ENCODE data around the gene SH3BP2. TPM values are rescaled to one million over a fixed set of nuclear protein-coding genes. Genes with fewer than 3 reads are reported as not detected.
A peak's percentile ranks its signal among the peaks of the same experiment; 100 is the strongest.

SH3BP2 gene
- polyA plus RNA-seq, 6 donors from 2014 or later, result 14.3 to 91.1 (median 28.7) TPM

- DNase-seq, result no peak
- Mint-ChIP-seq H3K4me3 (peak overlapping the region; percentile 71 to 93 (median 86)), H3K27me3 (no peaks in the 10 kb centered on the region), H3K27ac (peak overlapping the region; percentile 95 to 98 (median 97)), H3K36me3 (no peaks in the 10 kb centered on the region), H3K4me1 (peaks cover 71 to 92% (median 84%) of the 10 kb centered on the region in 3 donors), H3K9me3 (no peaks in the 10 kb centered on the region)
- peak; percentile 9 to 14 for ATAC-seq (ENCODE audit: low read depth in 2 of 2)
Observed at GRCh38 chr4:2805712-2806389, 13.0 kb downstream of the SH3BP2 start.

DNA sequence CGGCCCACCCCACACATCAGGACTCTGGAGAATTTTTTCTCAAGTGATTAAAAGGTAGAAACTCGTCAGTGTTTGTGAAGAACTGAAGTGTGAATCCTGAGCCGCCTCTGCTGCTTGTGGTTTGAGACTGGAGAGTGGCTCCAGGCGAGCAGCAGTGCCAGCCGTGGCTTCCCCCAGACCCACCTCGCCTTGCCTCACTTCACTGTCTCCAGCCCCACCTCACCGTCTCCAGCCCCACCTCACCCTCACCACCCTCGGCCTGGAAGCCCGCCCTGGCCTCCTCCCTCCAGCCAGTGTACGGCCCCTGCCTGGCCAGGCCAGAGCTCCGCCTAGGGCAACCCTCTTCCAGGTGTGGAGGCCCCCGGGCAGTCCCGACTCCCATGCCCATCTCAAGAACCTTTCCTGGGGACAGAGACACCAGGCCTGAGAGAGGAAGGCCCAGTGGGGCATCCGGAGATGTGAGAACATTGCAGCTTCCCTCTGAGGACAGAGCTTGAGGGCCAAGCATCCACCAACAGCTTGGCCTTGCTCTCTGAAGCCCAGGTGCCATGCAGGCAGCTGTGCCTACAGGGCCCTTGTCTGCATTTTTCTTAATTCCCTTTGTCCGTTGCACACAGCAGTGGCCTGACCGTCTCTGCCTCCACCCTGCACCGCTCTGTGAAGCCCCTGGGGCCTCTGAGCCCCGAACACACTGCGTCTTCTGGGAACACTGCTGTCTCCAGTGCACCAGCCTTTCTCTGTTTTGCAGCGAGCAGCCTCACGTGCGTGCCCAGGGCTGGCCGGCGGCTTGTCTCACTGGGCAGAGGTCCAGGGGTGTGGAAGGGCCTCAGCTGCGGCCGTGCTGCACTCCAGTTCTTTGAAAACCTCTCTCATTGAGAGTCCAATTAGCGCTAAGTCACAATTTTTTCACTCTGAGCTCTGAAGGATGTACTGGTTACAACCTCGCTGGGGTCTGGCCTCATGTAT, 13.8 kb downstream of the SH3BP2 start:
- Mint-ChIP-seq H3K36me3 (no peaks in the 10 kb centered on the region), H3K27ac (peak overlapping the region; percentile 95 to 98 (median 97)), H3K4me1 (peaks cover 68 to 92% (median 84%) of the 10 kb centered on the region in 3 donors), H3K9me3 (no peaks in the 10 kb centered on the region), H3K27me3 (no peaks in the 10 kb centered on the region), H3K4me3 (peak overlapping the region; percentile 71 to 93 (median 86))
- ATAC-seq (ENCODE audit: low read depth in 2 of 2) (peak; percentile 80 to 83), DNase-seq (peak; percentile 73)

- Mint-ChIP-seq H3K36me3 (no peaks in the 10 kb centered on the region), H3K9me3 (no peaks in the 10 kb centered on the region), H3K4me1 (peaks cover 73 to 92% (median 83%) of the 10 kb centered on the region in 3 donors), H3K27me3 (no peaks in the 10 kb centered on the region), H3K27ac (peak overlapping the region; percentile 95 to 98 (median 97)), H3K4me3 (peak overlapping the region; percentile 56 to 93 (median 84))
- DNase-seq, result no peak
- ATAC-seq (ENCODE audit: low read depth in 2 of 2), result no peak
Observed at GRCh38 chr4:2807571-2807970, 14.7 kb downstream of the SH3BP2 start.

DNA sequence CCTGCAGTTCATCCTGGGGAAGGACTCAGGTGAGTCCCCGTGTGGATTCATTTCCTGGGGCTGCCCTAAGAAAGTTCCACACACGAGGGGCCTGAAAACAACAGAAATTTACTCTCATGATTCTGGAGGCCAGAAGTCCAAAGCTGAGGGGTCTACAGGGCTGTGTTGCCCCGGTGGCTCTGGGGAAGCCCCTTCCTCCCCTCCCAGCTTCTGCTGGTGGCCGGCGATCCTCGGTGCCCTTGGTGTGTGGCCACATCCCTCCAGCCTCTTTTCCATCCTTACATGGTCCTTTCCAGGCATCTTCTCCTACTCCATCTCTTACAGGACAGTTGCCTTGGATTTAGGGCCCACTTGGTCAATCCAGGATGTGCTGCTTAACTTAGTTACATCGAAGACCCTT, 15.1 kb downstream of the SH3BP2 start:
- peak overlapping the region in 6 of 8 donors; percentile 45 to 90 (median 66) for H3K4me3 Mint-ChIP-seq
- no peaks in the 10 kb centered on the region for H3K36me3 Mint-ChIP-seq

DNA sequence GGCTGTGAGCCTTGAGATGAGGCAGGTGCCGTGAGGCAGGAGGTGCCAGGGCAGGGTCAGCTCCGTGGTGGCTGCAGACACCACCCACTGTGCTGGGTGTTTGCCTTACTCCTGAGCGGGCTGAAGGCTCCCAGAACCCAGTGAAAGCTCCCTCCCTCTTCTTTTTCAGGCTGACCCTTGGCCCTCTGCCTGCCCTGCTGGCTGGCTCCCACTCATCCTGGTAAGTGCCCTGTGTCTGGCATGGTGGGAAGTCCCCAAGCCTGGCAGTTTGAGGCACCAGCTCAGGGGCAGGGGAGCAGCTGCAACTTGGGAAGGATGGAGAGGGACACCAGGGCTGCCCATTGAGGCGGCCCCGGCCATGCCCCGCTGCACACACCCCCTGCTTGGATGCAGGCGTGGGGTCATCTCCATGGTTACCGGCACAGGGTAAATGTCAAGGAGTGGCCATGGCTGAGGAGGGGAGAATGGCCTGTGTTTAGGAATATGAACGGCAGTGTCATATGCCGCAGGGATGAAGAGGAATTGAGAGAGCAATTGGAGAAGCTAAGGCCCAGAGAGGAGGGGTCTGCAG, 16.8 kb downstream of the SH3BP2 start:
- ATAC-seq (ENCODE audit: low read depth in 2 of 2) (no peak), DNase-seq (no peak)
- peaks cover 81 to 87% (median 86%) of the 10 kb centered on the region in 3 donors for H3K4me1 Mint-ChIP-seq
- H3K36me3 Mint-ChIP-seq, result peaks cover 0 to 4% of the 10 kb centered on the region in 2 donors
- peak overlapping the region in 5 of 6 donors; percentile 18 to 82 (median 69) for H3K27ac Mint-ChIP-seq
- H3K4me3 Mint-ChIP-seq, result peak overlapping the region; percentile 9 to 96 (median 62)
- no peaks in the 10 kb centered on the region for H3K9me3 Mint-ChIP-seq
- no peaks in the 10 kb centered on the region for H3K27me3 Mint-ChIP-seq

More for the DNA sequence above, 15.1 kb downstream of the SH3BP2 start:
- Mint-ChIP-seq H3K9me3 (no peaks in the 10 kb centered on the region), H3K4me1 (peaks cover 75 to 88% (median 86%) of the 10 kb centered on the region in 3 donors), H3K27ac (peak overlapping the region in 5 of 6 donors; percentile 44 to 95 (median 69)), H3K27me3 (no peaks in the 10 kb centered on the region)
- DNase-seq (no peak), ATAC-seq (ENCODE audit: low read depth in 2 of 2) (no peak)

DNA sequence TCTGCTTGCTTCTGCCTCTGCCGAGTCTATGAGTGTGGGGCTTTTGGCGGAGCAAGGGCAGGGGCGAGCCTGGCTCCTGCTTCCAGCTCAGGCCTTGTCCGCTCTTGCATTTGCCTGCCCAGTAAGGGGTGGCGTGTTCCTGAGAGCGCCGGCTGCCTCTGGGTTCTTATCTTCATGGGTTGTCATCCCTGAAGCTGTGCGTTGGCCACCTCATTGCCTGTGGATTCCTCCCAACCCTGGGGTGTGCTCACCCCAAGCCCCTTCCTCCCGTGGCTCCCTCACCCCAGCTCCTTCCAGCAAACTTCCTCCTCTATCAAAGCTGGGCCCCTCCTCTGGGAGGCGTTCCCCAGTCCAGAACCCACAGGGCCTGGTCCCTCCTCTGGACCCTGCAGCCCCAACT, 17.5 kb downstream of the SH3BP2 start:
- Mint-ChIP-seq H3K4me3 (peak overlapping the region in 7 of 8 donors; percentile 51 to 97 (median 69)), H3K36me3 (peaks cover 0 to 5% of the 10 kb centered on the region in 2 donors), H3K4me1 (peaks cover 78 to 87% (median 86%) of the 10 kb centered on the region in 3 donors), H3K27me3 (no peaks in the 10 kb centered on the region), H3K9me3 (no peaks in the 10 kb centered on the region), H3K27ac (peak overlapping the region; percentile 49 to 88 (median 80))
- DNase-seq (no peak), ATAC-seq (ENCODE audit: low read depth in 2 of 2) (no peak)

DNA sequence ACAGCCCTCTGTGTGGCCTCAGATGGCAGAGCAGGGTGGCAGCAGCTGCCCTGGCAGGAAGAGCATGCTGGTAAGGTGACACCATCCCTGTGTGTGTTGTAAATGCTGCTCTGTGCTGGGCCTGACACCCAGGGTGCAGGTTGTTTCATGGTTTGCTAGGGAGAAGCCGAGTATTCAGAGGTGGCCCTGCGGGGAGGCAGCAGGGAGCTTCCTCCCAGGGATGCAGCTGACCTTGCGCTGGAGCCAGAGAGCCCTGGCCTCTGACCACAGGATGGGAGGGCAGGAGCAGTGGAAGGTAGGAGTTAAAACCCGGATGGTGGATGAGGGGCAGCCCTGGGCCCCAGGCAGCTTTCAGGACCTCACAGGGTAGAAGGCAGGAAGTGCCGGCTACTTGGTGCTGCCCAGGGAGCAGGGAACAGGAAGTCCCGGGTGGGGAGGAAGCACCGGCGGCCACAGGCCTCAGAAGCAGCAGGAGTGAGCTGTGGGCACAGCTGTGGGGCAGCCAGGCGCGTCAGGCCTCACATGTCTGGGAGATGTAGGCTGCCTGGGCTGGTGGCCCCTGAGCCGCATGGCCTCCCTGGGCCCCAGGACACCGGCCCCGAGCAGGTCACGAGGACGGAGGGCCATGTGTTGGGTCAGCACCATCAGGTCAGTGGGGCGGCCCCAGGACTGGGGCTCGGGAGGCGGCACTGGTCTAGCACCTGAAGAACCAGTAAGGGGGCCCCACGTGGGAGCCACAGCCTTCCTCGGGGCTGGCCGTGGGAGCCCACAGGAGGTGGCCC, 19.1 kb downstream of the SH3BP2 start:
- peaks cover 8% of the 10 kb centered on the region in 2 donors for H3K36me3 Mint-ChIP-seq
- peaks cover 77 to 87% (median 86%) of the 10 kb centered on the region in 3 donors for H3K4me1 Mint-ChIP-seq
- ATAC-seq (ENCODE audit: low read depth in 2 of 2) (peak; percentile 82 to 89), DNase-seq (peak; percentile 86)
- H3K27me3 Mint-ChIP-seq, result no peaks in the 10 kb centered on the region
- H3K9me3 Mint-ChIP-seq, result no peaks in the 10 kb centered on the region
- H3K27ac Mint-ChIP-seq, result peak overlapping the region; percentile 92 to 99 (median 96)
- peak overlapping the region; percentile 81 to 99 (median 96) for H3K4me3 Mint-ChIP-seq

DNA sequence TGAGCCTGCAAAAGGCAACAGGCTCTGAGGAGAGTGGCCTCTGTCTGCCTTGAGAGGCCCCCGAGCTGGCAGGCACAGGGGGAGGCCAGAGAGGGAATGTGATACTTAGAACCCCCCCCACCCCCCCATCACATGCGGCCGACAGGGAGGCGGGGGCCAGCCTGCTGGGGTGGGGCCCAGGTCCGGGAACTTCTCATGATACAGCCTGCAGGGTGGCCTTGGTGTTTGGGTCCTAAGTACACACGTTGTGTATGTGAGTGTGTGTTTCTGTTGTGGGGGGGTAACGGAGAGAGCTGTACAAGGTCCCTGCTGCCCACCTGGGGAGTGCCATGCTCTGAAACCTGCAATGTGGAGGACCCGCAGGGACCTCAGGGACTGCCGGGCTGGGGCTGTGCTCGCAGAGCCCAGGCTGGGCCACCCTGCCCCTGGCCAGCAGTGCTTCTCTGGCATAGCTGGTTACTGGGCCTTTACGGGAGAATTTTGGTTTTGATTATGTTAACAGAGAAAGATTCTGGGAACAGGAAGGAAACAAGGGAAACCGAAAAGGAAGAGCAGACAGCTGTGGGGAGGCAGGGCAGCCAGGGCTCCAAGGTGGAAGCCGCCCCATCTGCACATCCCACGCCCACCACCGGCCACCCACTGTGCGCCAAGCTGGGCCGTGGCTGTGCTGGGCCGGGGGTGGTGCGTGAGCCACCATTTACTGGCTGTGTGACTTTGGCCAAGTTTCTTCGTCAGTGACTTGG, 19.9 kb downstream of the SH3BP2 start:
- Mint-ChIP-seq H3K27ac (peak overlapping the region; percentile 12 to 99 (median 96)), H3K27me3 (no peaks in the 10 kb centered on the region), H3K4me3 (peak overlapping the region; percentile 81 to 99 (median 96)), H3K9me3 (no peaks in the 10 kb centered on the region), H3K36me3 (peaks cover 8 to 12% of the 10 kb centered on the region in 2 donors), H3K4me1 (peaks cover 77 to 85% (median 84%) of the 10 kb centered on the region in 3 donors)
- no peak for DNase-seq
- no peak for ATAC-seq (ENCODE audit: low read depth in 2 of 2)

DNA sequence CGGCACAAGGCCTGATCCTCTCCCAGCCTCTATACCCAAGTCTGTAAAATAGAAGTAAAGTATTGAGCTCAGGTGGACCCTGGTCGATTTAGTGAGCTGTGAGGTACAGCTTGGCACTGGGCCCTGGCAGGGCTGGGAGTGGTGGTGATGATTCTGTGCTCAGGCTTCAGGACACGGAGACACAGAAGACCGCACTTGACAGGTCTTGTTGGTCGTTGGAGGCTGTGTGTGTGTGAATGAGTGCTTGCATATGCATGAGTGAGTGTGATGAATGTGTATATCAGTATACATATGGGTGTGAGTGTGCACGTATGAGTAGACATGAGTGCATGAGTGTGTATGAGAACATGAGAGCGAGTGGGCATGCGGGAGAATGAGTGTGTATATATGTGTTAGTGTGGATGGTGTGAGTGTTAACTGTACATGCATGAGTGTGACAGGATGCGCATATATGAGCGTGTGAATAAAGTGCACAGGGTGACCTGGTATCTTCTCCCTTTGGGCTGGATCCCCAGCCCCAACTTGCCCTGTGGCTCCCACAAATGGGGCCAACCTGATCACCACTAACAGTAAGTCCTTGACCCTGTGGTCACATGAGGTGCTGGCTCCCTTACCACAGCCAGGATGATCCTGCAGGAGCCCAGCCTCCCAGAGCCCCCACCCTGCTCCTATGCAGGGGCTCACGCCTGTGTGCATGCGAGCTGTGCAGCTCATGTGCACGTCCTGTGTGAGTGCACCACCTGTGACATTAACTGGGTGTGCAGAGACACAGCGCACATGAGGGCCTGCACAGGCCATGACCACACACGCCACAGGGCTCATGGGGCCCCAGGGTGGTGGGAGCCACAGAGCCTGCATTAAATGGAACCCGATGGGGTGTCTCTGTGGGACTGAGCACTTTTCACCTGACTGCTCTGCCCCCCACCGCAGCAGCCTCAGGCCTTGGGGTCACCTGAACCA, 20.8 kb downstream of the SH3BP2 start:
- H3K4me1 Mint-ChIP-seq, result peaks cover 72 to 79% (median 77%) of the 10 kb centered on the region in 3 donors
- H3K36me3 Mint-ChIP-seq, result peaks cover 8 to 12% of the 10 kb centered on the region in 2 donors
- no peaks in the 10 kb centered on the region for H3K9me3 Mint-ChIP-seq
- peak in 1 of 2 donors; percentile 11 for ATAC-seq (ENCODE audit: low read depth in 2 of 2)
- H3K4me3 Mint-ChIP-seq, result peak overlapping the region; percentile 81 to 99 (median 96)
- DNase-seq, result no peak
- no peaks in the 10 kb centered on the region for H3K27me3 Mint-ChIP-seq
- H3K27ac Mint-ChIP-seq, result peak overlapping the region; percentile 12 to 97 (median 80)

- H3K4me3 Mint-ChIP-seq, result peak overlapping the region; percentile 81 to 99 (median 96)
- DNase-seq, result no peak
- peak overlapping the region in 4 of 6 donors; percentile 39 to 88 (median 64) for H3K27ac Mint-ChIP-seq
- ATAC-seq (ENCODE audit: low read depth in 2 of 2), result no peak
- peaks cover 71 to 81% (median 81%) of the 10 kb centered on the region in 3 donors for H3K4me1 Mint-ChIP-seq
- no peaks in the 10 kb centered on the region for H3K27me3 Mint-ChIP-seq
- no peaks in the 10 kb centered on the region for H3K9me3 Mint-ChIP-seq
- H3K36me3 Mint-ChIP-seq, result peaks cover 8 to 12% of the 10 kb centered on the region in 2 donors
Observed at GRCh38 chr4:2814627-2815270, 21.9 kb downstream of the SH3BP2 start.
